ENCODE measurements around the gene SNED1.

GRCh38 chr2:240972636-240973521 is 25.5 kb upstream of the SNED1 start:
- TF ChIP-seq EP300 (conservative IDR thresholded peaks at IDR 0.05; ENCODE audit: poor library complexity, severe bottlenecking) = no peak
- TF ChIP-seq, protein P1, sequence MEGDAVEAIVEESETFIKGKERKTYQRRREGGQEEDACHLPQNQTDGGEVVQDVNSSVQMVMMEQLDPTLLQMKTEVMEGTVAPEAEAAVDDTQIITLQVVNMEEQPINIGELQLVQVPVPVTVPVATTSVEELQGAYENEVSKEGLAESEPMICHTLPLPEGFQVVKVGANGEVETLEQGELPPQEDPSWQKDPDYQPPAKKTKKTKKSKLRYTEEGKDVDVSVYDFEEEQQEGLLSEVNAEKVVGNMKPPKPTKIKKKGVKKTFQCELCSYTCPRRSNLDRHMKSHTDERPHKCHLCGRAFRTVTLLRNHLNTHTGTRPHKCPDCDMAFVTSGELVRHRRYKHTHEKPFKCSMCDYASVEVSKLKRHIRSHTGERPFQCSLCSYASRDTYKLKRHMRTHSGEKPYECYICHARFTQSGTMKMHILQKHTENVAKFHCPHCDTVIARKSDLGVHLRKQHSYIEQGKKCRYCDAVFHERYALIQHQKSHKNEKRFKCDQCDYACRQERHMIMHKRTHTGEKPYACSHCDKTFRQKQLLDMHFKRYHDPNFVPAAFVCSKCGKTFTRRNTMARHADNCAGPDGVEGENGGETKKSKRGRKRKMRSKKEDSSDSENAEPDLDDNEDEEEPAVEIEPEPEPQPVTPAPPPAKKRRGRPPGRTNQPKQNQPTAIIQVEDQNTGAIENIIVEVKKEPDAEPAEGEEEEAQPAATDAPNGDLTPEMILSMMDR (IDR thresholded peaks at IDR 0.05; ENCODE audit: poor library complexity, severe bottlenecking) = no peak
- TF ChIP-seq REST (IDR thresholded peaks at IDR 0.05; ENCODE audit: borderline replicate concordance) = no peak
- no peak for TF ChIP-seq POLR2AphosphoS5 (IDR thresholded peaks at IDR 0.05)
- TF ChIP-seq TAF1 (IDR thresholded peaks at IDR 0.05; ENCODE audit: low read depth) = no peak
- no peak for TF ChIP-seq SMC3 (conservative IDR thresholded peaks at IDR 0.05; ENCODE audit: poor library complexity)
- no peak for TF ChIP-seq MXI1 (conservative IDR thresholded peaks at IDR 0.05; ENCODE audit: poor library complexity, severe bottlenecking)

All from neural cell (in vitro differentiated cells).